Astrocyte (in vitro differentiated cells and primary cell): ENCODE data around the gene PDK2. TPM values are rescaled to one million over a fixed set of nuclear protein-coding genes. Genes with fewer than 3 reads are reported as not detected.

Source experiments
- DNase-seq: peaks from one replicate; pipeline ENCODE4 v3.0.0-alpha.2; 2010; ENCODE audit warnings: low read depth
- FAIRE-seq: peaks from 2 replicates; lab custom pipeline; 2011; peaks lifted over from hg19 to GRCh38; lab: Jason Lieb, UNC
- H2AFZ ChIP-seq: 2 replicates; pipeline ENCODE4 v1.6.0; 2012; ENCODE audit warnings: low read depth, low read length, inconsistent platforms
- H3K27ac ChIP-seq: 2 replicates; pipeline ENCODE4 v1.5.1; 2011; ENCODE audit warnings: low read depth, low read length, inconsistent platforms
- H3K27me3 ChIP-seq: 2 replicates; pipeline ENCODE4 v1.6.0; 2011; ENCODE audit warnings: low read length, inconsistent platforms; ENCODE audit not compliant: insufficient read depth
- H3K36me3 ChIP-seq: 2 replicates; pipeline ENCODE4 v1.5.1; 2011; ENCODE audit warnings: low read length, inconsistent platforms; ENCODE audit not compliant: insufficient read depth
- H3K4me1 ChIP-seq: 2 replicates; pipeline ENCODE4 v1.5.1; 2011; ENCODE audit warnings: low read length, inconsistent platforms; ENCODE audit not compliant: insufficient read depth
- H3K4me2 ChIP-seq: 2 replicates; pipeline ENCODE4 v1.6.0; 2012; ENCODE audit warnings: low read length, inconsistent platforms
- H3K4me3 ChIP-seq: 2 replicates; pipeline ENCODE4 v1.5.1; 2011; ENCODE audit warnings: low read depth, mild to moderate bottlenecking, low read length, inconsistent platforms; ENCODE audit not compliant: insufficient read depth
- H3K79me2 ChIP-seq: 2 replicates; pipeline ENCODE4 v1.6.0; 2012; ENCODE audit warnings: mild to moderate bottlenecking, low read length, inconsistent platforms; ENCODE audit not compliant: insufficient read depth
- H3K9ac ChIP-seq: 2 replicates; pipeline ENCODE4 v1.6.0; 2012; ENCODE audit warnings: mild to moderate bottlenecking, low read length, inconsistent platforms
- H3K9me3 ChIP-seq: 2 replicates; pipeline ENCODE4 v1.5.1; 2012; ENCODE audit warnings: low read depth, mild to moderate bottlenecking, low read length, inconsistent platforms; ENCODE audit not compliant: insufficient read depth
- H4K20me1 ChIP-seq: 2 replicates; pipeline ENCODE4 v1.6.0; 2012; ENCODE audit warnings: low read length, inconsistent platforms; ENCODE audit not compliant: insufficient read depth
- H3K27ac Mint-ChIP-seq: one replicate; pipeline ENCODE4 v1.8.0; 2021; ENCODE audit warnings: mild to moderate bottlenecking, mixed read lengths; ENCODE audit not compliant: unreplicated experiment
- H3K27me3 Mint-ChIP-seq: one replicate; pipeline ENCODE4 v1.8.0; 2021; ENCODE audit warnings: low read depth, mixed read lengths; ENCODE audit not compliant: unreplicated experiment
- H3K36me3 Mint-ChIP-seq: one replicate; pipeline ENCODE4 v1.8.0; 2021; ENCODE audit warnings: low read depth, mixed read lengths; ENCODE audit not compliant: unreplicated experiment
- H3K4me1 Mint-ChIP-seq: one replicate; pipeline ENCODE4 v1.8.0; 2021; ENCODE audit warnings: low read depth, mixed read lengths; ENCODE audit not compliant: unreplicated experiment
- H3K4me3 Mint-ChIP-seq: one replicate; pipeline ENCODE4 v1.8.0; 2021; ENCODE audit warnings: mild to moderate bottlenecking, moderate library complexity, mixed read lengths; ENCODE audit not compliant: unreplicated experiment
- H3K9me3 Mint-ChIP-seq: one replicate; pipeline ENCODE4 v1.8.0; 2021; ENCODE audit warnings: mild to moderate bottlenecking, mixed read lengths; ENCODE audit not compliant: unreplicated experiment
- EZH2 ChIP-seq: IDR thresholded peaks from 2 replicates; pipeline ENCODE4 v1.6.1; 2012; ENCODE audit warnings: mild to moderate bottlenecking, low read length, inconsistent platforms; ENCODE audit not compliant: insufficient read depth
- total RNA-seq: library from RNA; stranded (reverse); gene quantifications from 2 replicates; pipeline ENCODE4 v1.2.1, GENCODE V29; 2021
- TF ChIP-seq, protein P1 (sequence below): IDR thresholded peaks from 2 replicates; pipeline ENCODE4 v1.5.1; 2011; ENCODE audit warnings: low read depth, mild to moderate bottlenecking, inconsistent platforms, low read length, moderate library complexity; ENCODE audit not compliant: insufficient read depth

The PDK2 gene
- total RNA-seq, 1 donor from 2014 or later: 25.8 TPM

DNA sequence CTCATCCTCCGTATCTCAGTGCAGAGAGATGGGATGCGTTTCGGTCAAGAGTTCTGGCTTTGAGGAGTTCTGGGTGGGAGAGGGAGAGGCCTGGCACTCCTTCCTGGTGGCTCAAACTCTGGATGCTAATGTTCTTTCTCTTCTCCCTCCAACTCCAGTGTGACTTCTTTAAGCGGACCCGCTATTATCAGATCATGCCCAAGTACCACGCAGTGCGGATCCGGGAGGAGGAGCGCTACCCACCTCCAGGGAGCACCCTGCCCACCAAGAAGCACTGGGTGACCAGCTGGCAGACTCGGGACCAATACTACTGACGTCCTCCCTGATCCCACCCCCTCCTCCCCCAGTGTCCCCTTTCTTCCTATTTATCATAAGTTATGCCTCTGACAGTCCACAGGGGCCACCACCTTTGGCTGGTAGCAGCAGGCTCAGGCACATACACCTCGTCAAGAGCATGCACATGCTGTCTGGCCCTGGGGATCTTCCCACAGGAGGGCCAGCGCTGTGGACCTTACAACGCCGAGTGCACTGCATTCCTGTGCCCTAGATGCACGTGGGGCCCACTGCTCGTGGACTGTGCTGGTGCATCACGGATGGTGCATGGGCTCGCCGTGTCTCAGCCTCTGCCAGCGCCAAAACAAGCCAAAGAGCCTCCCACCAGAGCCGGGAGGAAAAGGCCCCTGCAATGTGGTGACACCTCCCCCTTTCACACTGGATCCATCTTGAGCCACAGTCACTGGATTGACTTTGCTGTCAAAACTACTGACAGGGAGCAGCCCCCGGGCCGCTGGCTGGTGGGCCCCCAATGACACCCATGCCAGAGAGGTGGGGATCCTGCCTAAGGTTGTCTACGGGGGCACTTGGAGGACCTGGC lies 6.0 kb upstream of the PDK2 start:
- no peak for FAIRE-seq

DNA sequence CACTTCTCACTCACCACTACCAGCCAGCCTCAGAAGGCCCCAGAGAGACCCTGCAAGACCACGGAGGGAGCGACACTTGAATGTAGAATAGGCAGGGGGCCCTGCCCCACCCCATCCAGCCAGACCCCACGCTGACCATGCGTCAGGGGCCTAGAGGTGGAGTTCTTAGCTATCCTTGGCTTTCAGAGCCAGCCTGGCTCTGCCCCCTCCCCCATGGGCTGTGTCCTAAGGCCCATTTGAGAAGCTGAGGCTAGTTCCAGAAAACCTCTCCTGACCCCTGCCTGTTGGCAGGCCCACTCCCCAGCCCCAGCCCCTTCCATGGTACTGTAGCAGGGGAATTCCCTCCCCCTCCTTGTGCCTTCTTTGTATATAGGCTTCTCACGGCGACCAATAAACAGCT lies 5.1 kb upstream of the PDK2 start:
- Mint-ChIP-seq H3K27me3 (no peaks in the 10 kb centered on the region), H3K36me3 (peaks cover 7% of the 10 kb centered on the region), H3K27ac (no peak overlapping the region), H3K4me3 (no peak overlapping the region), H3K4me1 (peaks cover 7% of the 10 kb centered on the region), H3K9me3 (no peaks in the 10 kb centered on the region)
- Histone ChIP-seq H3K79me2 (peaks cover 11% of the 10 kb centered on the region), H3K4me3 (no peak overlapping the region), H2AFZ (no peak overlapping the region), H3K27ac (no peak overlapping the region), H3K4me2 (no peak overlapping the region), H4K20me1 (peaks cover 39% of the 10 kb centered on the region), H3K9ac (no peak overlapping the region), H3K27me3 (no peaks in the 10 kb centered on the region), H3K4me1 (peaks cover 9% of the 10 kb centered on the region), H3K36me3 (peaks cover 30% of the 10 kb centered on the region), H3K9me3 (no peaks in the 10 kb centered on the region)
- DNase-seq (no peak), FAIRE-seq (no peak)
- TF ChIP-seq EZH2: no peak
- TF ChIP-seq, protein P1, sequence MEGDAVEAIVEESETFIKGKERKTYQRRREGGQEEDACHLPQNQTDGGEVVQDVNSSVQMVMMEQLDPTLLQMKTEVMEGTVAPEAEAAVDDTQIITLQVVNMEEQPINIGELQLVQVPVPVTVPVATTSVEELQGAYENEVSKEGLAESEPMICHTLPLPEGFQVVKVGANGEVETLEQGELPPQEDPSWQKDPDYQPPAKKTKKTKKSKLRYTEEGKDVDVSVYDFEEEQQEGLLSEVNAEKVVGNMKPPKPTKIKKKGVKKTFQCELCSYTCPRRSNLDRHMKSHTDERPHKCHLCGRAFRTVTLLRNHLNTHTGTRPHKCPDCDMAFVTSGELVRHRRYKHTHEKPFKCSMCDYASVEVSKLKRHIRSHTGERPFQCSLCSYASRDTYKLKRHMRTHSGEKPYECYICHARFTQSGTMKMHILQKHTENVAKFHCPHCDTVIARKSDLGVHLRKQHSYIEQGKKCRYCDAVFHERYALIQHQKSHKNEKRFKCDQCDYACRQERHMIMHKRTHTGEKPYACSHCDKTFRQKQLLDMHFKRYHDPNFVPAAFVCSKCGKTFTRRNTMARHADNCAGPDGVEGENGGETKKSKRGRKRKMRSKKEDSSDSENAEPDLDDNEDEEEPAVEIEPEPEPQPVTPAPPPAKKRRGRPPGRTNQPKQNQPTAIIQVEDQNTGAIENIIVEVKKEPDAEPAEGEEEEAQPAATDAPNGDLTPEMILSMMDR: no peak

More for the DNA sequence above, 6.0 kb upstream of the PDK2 start:
- H4K20me1 ChIP-seq: peaks cover 42% of the 10 kb centered on the region
- H3K9me3 ChIP-seq: no peaks in the 10 kb centered on the region
- no peaks in the 10 kb centered on the region for H3K9me3 Mint-ChIP-seq
- peaks cover 7% of the 10 kb centered on the region for H3K36me3 Mint-ChIP-seq
- H3K4me3 Mint-ChIP-seq: no peak overlapping the region
- peaks cover 11% of the 10 kb centered on the region for H3K79me2 ChIP-seq
- no peak for DNase-seq
- TF ChIP-seq EZH2: no peak
- TF ChIP-seq, protein P1: no peak
- no peaks in the 10 kb centered on the region for H3K27me3 Mint-ChIP-seq
- no peaks in the 10 kb centered on the region for H3K4me1 Mint-ChIP-seq
- no peaks in the 10 kb centered on the region for H3K27me3 ChIP-seq
- H3K4me1 ChIP-seq: peaks cover 2% of the 10 kb centered on the region
- peaks cover 34% of the 10 kb centered on the region for H3K36me3 ChIP-seq
- H3K27ac ChIP-seq: no peak overlapping the region
- H3K9ac ChIP-seq: no peak overlapping the region
- no peak overlapping the region for H3K4me3 ChIP-seq
- no peak overlapping the region for H3K4me2 ChIP-seq
- no peak overlapping the region for H2AFZ ChIP-seq
- H3K27ac Mint-ChIP-seq: peak overlapping the region; percentile 47
